ENCODE data around the gene TIPARP.
"Not testable (repeated sequence)": the region's sequence is repeated elsewhere in the genome, so short reads cannot be mapped to it uniquely, and the experiment has no call there.

Gene TIPARP

DNA sequence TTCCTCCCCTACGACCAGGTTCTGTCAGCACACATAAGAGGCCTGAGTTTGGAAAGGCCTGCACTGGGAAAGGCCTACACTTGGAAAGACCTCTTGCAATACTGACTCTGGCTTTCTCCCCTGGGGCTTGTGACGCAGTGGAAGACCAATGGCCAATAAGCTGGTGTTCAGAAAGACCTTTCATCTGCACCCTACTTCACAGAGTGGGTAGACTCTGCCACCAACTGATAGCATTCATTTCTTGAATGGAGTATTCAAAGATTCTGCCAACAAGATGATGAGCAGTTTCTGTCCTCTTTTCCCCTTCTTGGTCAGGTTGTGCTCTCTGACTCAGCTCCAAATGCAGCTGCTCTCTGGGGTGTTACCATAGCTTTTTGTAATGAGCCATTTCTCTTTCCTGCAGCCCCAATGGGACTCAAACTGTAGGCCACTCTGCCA, 48.8 kb downstream of the TIPARP start:
- Histone ChIP-seq H3K9me3 (ENCODE audit: control insufficient read depth in 1 of 2, low read length in 2 of 2) (no peaks in the 10 kb centered on the region), H3K4me1 (ENCODE audit: control insufficient read depth in 1 of 2, insufficient read depth in 2 of 2, low read length in 2 of 2) (peaks cover 0 to 24% of the 10 kb centered on the region in 2 donors), H3K27ac (ENCODE audit: low read depth, low read length) (no peak overlapping the region)

DNA sequence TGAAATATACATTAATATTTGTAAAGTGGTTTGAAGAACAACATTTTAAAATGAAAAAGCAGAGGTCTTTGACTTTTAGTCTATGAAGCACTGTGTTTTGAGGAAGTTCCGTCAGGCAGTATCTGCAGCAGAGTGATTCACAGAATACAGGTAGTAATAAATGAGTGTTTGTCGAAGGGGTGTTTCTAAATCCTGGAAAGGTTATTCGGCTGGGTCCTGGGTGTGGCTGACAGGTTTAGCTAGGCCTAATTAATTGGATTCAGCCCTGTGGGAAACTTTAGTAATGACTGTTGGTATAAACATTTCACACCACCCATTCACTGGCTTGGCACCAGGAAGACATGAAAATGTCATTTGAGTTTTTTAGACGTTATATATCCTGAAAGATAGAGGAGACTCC, 51.3 kb downstream of the TIPARP start:
- H3K9ac ChIP-seq (ENCODE audit: low read depth in 1 of 2, low read length in 2 of 2) = no peak overlapping the region
- H3K36me3 ChIP-seq (ENCODE audit: control insufficient read depth in 1 of 2, insufficient read depth in 2 of 2, low read length in 2 of 2) = no peaks in the 10 kb centered on the region
- H3K4me1 ChIP-seq (ENCODE audit: control insufficient read depth in 1 of 2, insufficient read depth in 2 of 2, low read length in 2 of 2) = peaks cover 0 to 24% of the 10 kb centered on the region in 2 donors
- no peak overlapping the region for H3K4me3 ChIP-seq (ENCODE audit: low read depth in 1 of 2, low read length in 2 of 2)
- H3K9me3 ChIP-seq (ENCODE audit: control insufficient read depth in 1 of 2, low read length in 2 of 2) = no peaks in the 10 kb centered on the region
- no peaks in the 10 kb centered on the region for H3K27me3 ChIP-seq (ENCODE audit: control insufficient read depth in 1 of 2, insufficient read depth in 2 of 2, low read length in 2 of 2)
- H3K27ac ChIP-seq (ENCODE audit: low read depth, low read length) = no peak overlapping the region

More for the DNA sequence above, 48.8 kb downstream of the TIPARP start:
- Histone ChIP-seq H3K9ac (ENCODE audit: low read depth in 1 of 2, low read length in 2 of 2) (no peak overlapping the region), H3K27me3 (ENCODE audit: control insufficient read depth in 1 of 2, insufficient read depth in 2 of 2, low read length in 2 of 2) (no peaks in the 10 kb centered on the region), H3K4me3 (ENCODE audit: low read depth in 1 of 2, low read length in 2 of 2) (no peak overlapping the region), H3K36me3 (ENCODE audit: control insufficient read depth in 1 of 2, insufficient read depth in 2 of 2, low read length in 2 of 2) (no peaks in the 10 kb centered on the region)

DNA sequence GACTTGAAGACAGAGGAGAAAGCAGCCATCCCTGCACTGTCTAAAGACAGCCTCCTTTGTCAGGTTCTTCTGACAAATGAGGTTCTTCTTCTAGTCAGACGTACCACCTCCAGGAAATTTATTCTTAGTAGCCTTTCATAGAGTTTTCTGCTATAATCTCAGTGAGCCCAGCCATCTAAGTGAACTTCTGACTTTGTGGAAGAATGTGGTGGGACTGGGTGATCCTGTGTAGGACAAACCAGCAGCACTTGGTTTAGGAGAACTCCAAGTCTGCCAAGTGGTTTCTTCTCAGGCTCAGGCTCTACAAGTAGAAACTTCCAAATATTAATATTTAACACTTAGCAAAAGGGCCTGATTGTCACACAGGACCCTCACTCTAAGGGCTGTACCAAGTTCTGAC, 52.1 kb downstream of the TIPARP start:
- Histone ChIP-seq H3K4me1 (ENCODE audit: control insufficient read depth in 1 of 2, insufficient read depth in 2 of 2, low read length in 2 of 2) (peaks cover 0 to 24% of the 10 kb centered on the region in 2 donors), H3K27ac (ENCODE audit: low read depth, low read length) (no peak overlapping the region), H3K9ac (ENCODE audit: low read depth in 1 of 2, low read length in 2 of 2) (no peak overlapping the region), H3K9me3 (ENCODE audit: control insufficient read depth in 1 of 2, low read length in 2 of 2) (no peaks in the 10 kb centered on the region), H3K36me3 (ENCODE audit: control insufficient read depth in 1 of 2, insufficient read depth in 2 of 2, low read length in 2 of 2) (no peaks in the 10 kb centered on the region), H3K4me3 (ENCODE audit: low read depth in 1 of 2, low read length in 2 of 2) (no peak overlapping the region), H3K27me3 (ENCODE audit: control insufficient read depth in 1 of 2, insufficient read depth in 2 of 2, low read length in 2 of 2) (no peaks in the 10 kb centered on the region)

DNA sequence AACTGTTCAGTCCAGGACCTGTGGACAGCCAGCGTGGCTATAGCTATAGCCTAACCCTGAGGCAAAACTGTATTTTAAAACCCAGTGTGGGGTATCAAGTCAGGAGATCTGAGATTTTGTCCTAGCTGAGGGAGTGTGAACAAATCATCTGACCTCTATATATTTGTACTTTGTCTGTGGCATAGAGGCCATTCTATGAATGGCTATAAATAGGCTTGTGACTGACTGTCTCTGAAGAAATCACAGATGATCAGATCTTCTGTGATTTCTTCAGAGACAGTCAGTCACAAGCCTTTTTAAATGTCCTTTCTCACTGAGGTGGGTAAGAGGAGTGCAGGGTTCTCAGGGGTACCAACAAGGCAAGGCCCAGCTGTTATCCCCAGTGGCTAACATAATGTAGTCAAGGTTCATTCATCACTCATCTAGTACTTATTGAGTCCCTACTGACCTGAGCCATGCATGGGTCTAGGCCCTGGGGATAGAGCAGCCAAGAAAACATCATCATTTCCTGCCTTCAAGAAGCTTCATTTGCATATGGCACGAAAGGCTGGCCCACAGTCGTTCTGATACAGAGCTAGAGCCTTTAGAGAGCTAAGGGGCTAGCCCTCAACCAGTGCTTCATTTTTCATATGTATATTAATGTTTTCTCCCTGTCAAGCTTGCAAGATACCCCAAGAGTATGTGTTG, 53.3 kb downstream of the TIPARP start:
- no peak overlapping the region for H3K27ac ChIP-seq (ENCODE audit: low read depth, low read length)
- no peaks in the 10 kb centered on the region for H3K27me3 ChIP-seq (ENCODE audit: control insufficient read depth in 1 of 2, insufficient read depth in 2 of 2, low read length in 2 of 2)
- no peak overlapping the region for H3K4me3 ChIP-seq (ENCODE audit: low read depth in 1 of 2, low read length in 2 of 2)
- no peak overlapping the region for H3K9ac ChIP-seq (ENCODE audit: low read depth in 1 of 2, low read length in 2 of 2)
- peaks cover 0 to 24% of the 10 kb centered on the region in 2 donors for H3K4me1 ChIP-seq (ENCODE audit: control insufficient read depth in 1 of 2, insufficient read depth in 2 of 2, low read length in 2 of 2)
- no peaks in the 10 kb centered on the region for H3K9me3 ChIP-seq (ENCODE audit: control insufficient read depth in 1 of 2, low read length in 2 of 2)
- no peaks in the 10 kb centered on the region for H3K36me3 ChIP-seq (ENCODE audit: control insufficient read depth in 1 of 2, insufficient read depth in 2 of 2, low read length in 2 of 2)

DNA sequence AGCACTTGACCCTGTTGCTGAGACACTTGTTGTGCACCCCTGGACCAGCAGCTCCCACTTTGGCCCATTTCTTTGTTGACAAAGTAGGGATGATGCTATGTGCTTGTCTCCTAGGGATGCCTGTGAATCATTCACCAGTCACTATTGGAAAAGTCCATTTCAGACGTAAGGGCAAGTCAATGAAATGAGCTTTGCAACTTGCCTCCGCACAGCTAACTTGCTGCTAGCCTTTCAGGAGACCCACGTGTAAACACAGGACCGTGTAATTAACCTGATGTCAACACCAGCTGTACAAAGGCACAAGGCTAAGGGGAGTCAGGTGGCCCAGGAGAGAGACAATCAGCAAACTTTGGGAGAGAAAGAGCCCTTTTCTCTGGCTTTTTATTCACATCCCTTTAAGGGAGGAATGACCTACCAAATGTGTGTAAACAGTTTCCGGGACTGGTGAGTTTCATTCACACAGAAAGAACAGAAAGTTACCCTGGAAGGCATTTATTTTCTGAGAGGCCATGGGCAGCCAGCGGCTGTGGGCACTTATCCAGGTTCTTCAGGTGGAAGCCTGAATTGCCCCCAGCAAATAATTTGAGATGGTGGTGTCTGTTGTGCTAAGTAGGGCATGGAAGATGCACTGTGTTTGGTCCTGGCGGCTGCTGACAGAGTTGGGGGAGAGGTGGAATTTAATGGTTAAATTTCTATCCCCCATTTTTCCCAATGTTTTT, 54.0 kb downstream of the TIPARP start:
- Histone ChIP-seq H3K27ac (ENCODE audit: low read depth, low read length) (no peak overlapping the region), H3K9ac (ENCODE audit: low read depth in 1 of 2, low read length in 2 of 2) (no peak overlapping the region), H3K36me3 (ENCODE audit: control insufficient read depth in 1 of 2, insufficient read depth in 2 of 2, low read length in 2 of 2) (no peaks in the 10 kb centered on the region), H3K4me1 (ENCODE audit: control insufficient read depth in 1 of 2, insufficient read depth in 2 of 2, low read length in 2 of 2) (peaks cover 0 to 21% of the 10 kb centered on the region in 2 donors), H3K9me3 (ENCODE audit: control insufficient read depth in 1 of 2, low read length in 2 of 2) (no peaks in the 10 kb centered on the region), H3K4me3 (ENCODE audit: low read depth in 1 of 2, low read length in 2 of 2) (no peak overlapping the region), H3K27me3 (ENCODE audit: control insufficient read depth in 1 of 2, insufficient read depth in 2 of 2, low read length in 2 of 2) (no peaks in the 10 kb centered on the region)

DNA sequence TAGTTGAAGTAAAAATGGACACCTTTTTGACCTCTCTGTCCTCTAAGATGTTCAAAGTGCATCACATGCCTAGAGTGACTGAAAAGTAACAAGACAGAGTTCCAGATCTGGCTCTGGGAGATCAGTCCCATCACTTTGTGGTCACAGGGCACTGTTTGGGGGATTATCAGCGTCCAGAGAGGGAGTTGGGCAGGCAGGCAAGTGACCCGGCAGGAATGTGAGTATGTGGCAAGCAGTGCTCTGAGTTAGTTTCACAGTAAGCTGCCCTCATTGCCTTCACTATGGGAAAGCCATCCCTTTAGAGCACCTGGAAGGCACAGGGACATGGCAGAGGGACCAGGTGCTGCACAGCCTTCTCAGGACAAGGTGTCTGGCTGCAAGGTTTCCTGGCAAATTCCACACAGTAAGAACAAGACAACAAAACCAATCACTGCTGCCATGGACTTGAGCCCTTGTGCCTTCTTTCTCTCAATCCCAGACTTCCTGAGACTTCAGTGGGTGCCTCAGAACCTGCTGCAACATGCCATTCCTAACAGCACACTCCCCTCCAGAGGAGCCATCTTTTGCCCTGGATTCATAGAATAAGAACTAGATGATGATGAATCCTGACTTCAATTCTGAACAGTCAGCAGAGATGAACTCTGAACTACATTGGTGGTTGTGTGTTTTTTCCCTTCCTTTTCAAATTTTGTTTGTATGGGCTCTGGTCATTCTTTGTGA, 55.2 kb downstream of the TIPARP start:
- H3K27me3 ChIP-seq (ENCODE audit: control insufficient read depth in 1 of 2, insufficient read depth in 2 of 2, low read length in 2 of 2) = no peaks in the 10 kb centered on the region
- H3K36me3 ChIP-seq (ENCODE audit: control insufficient read depth in 1 of 2, insufficient read depth in 2 of 2, low read length in 2 of 2) = no peaks in the 10 kb centered on the region
- H3K9ac ChIP-seq (ENCODE audit: low read depth in 1 of 2, low read length in 2 of 2) = no peak overlapping the region

DNA sequence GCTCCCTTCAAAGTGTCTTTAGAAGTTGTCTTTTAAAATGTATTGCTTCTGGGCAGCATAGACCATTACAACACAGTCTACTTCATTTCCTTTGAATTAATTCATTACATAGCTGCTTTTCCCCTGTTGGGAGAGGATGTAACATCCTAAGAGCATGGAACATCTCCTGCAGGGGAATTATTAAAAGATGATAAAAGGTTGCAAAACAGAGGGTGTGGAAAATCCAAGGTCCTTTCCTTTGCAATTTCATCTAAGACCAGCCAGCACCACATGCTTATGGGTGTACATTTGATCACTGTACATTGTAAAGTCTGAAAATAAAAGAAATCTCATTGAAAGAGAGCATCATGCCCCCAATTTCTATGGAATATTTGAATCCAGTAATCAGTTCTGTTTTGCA, 57.4 kb downstream of the TIPARP start:
- Histone ChIP-seq H3K27ac (ENCODE audit: low read depth, low read length) (no peak overlapping the region), H3K36me3 (ENCODE audit: control insufficient read depth in 1 of 2, insufficient read depth in 2 of 2, low read length in 2 of 2) (no peaks in the 10 kb centered on the region), H3K9me3 (ENCODE audit: control insufficient read depth in 1 of 2, low read length in 2 of 2) (no peaks in the 10 kb centered on the region), H3K27me3 (ENCODE audit: control insufficient read depth in 1 of 2, insufficient read depth in 2 of 2, low read length in 2 of 2) (no peaks in the 10 kb centered on the region), H3K4me3 (ENCODE audit: low read depth in 1 of 2, low read length in 2 of 2) (no peak overlapping the region), H3K9ac (ENCODE audit: low read depth in 1 of 2, low read length in 2 of 2) (no peak overlapping the region), H3K4me1 (ENCODE audit: control insufficient read depth in 1 of 2, insufficient read depth in 2 of 2, low read length in 2 of 2) (peaks cover 0 to 1% of the 10 kb centered on the region in 2 donors)

More for the DNA sequence above, 55.2 kb downstream of the TIPARP start:
- Histone ChIP-seq H3K9me3 (ENCODE audit: control insufficient read depth in 1 of 2, low read length in 2 of 2) (no peaks in the 10 kb centered on the region), H3K4me3 (ENCODE audit: low read depth in 1 of 2, low read length in 2 of 2) (no peak overlapping the region), H3K27ac (ENCODE audit: low read depth, low read length) (no peak overlapping the region), H3K4me1 (ENCODE audit: control insufficient read depth in 1 of 2, insufficient read depth in 2 of 2, low read length in 2 of 2) (peaks cover 0 to 21% of the 10 kb centered on the region in 2 donors)

DNA sequence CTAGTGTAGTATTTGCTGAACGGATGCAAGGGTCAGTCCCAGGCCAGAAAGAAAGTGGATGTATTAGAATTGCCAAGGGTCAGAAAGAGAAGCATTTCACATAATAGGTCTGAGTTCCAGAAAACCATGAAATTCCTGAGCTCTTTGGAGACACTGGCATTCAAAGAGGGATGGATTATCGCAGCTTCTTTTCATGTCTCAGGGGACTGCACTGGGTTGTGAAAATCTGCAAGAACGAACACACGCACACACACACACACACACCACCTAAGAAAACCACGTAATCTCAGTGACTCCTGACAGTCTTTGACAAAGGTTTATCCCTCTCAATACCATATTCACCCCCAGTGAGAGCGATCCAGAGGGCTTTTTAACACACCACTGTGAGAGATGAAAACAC, 57.9 kb downstream of the TIPARP start:
- Histone ChIP-seq H3K9me3 (ENCODE audit: control insufficient read depth in 1 of 2, low read length in 2 of 2) (no peaks in the 10 kb centered on the region), H3K27ac (ENCODE audit: low read depth, low read length) (no peak overlapping the region), H3K4me3 (ENCODE audit: low read depth in 1 of 2, low read length in 2 of 2) (no peak overlapping the region), H3K4me1 (ENCODE audit: control insufficient read depth in 1 of 2, insufficient read depth in 2 of 2, low read length in 2 of 2) (no peaks in the 10 kb centered on the region), H3K9ac (ENCODE audit: low read depth in 1 of 2, low read length in 2 of 2) (no peak overlapping the region), H3K36me3 (ENCODE audit: control insufficient read depth in 1 of 2, insufficient read depth in 2 of 2, low read length in 2 of 2) (no peaks in the 10 kb centered on the region), H3K27me3 (ENCODE audit: control insufficient read depth in 1 of 2, insufficient read depth in 2 of 2, low read length in 2 of 2) (no peaks in the 10 kb centered on the region)

DNA sequence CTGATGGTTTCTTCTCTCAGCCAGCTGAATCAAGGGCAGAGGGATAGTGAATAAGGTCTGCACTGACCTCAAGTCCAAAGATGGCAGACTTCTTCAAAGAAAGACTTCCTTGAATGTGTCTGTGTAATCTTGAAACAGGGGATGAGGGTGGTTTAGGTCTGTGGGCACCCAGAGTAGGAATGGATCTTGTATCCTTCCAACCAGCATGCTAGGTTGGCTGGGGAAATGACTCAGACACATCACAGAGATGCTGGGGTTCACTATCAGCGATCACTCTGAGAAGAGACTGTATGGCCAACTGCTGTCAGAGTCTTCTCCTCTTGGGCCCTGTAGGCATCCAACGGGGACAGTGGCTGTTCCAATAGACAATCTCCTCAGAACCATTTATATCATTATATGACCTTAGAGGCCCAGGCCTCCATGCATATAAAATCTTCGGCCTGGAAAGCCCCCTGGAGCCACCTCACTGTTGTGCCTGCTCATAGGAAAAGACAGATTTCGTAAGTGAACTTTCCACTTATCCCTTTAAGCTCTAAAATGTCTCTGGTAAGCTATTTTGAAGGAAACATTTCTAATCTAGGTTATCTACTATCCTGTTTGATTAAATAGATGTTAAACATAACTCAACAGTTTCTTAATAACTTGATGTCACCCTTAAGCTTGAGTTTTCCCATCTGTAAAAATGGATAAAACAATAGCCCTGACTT, 58.5 kb downstream of the TIPARP start:
- no peak overlapping the region for H3K9ac ChIP-seq (ENCODE audit: low read depth in 1 of 2, low read length in 2 of 2)
- no peak overlapping the region for H3K4me3 ChIP-seq (ENCODE audit: low read depth in 1 of 2, low read length in 2 of 2)
- no peaks in the 10 kb centered on the region for H3K27me3 ChIP-seq (ENCODE audit: control insufficient read depth in 1 of 2, insufficient read depth in 2 of 2, low read length in 2 of 2)
- no peaks in the 10 kb centered on the region for H3K4me1 ChIP-seq (ENCODE audit: control insufficient read depth in 1 of 2, insufficient read depth in 2 of 2, low read length in 2 of 2)
- no peaks in the 10 kb centered on the region for H3K36me3 ChIP-seq (ENCODE audit: control insufficient read depth in 1 of 2, insufficient read depth in 2 of 2, low read length in 2 of 2)
- H3K27ac ChIP-seq (ENCODE audit: low read depth, low read length) = no peak overlapping the region
- no peaks in the 10 kb centered on the region for H3K9me3 ChIP-seq (ENCODE audit: control insufficient read depth in 1 of 2, low read length in 2 of 2)

DNA sequence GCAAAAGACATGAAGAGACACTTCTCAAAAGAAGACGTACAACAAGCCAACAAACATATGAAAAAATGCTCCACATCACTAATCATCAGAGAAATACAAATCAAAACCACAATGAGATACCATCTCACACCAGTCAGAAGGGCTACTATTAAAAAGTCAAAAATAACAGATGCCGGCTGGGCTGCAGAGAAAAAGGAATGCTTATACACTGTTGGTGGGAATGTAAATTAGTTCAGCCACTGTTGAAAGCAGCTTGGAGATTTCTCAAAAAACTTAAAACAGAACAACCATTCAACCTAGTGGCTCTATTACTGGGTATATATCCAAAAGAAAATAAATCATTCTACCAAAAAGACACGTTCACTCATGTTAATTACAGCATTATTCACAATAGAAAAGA, 60.3 kb downstream of the TIPARP start:
- not testable (repeated sequence) for H3K9me3 ChIP-seq (ENCODE audit: control insufficient read depth in 1 of 2, low read length in 2 of 2); H3K4me1 ChIP-seq (ENCODE audit: control insufficient read depth in 1 of 2, insufficient read depth in 2 of 2, low read length in 2 of 2); H3K9ac ChIP-seq (ENCODE audit: low read depth in 1 of 2, low read length in 2 of 2); H3K4me3 ChIP-seq (ENCODE audit: low read depth in 1 of 2, low read length in 2 of 2); H3K27ac ChIP-seq (ENCODE audit: low read depth, low read length); H3K36me3 ChIP-seq (ENCODE audit: control insufficient read depth in 1 of 2, insufficient read depth in 2 of 2, low read length in 2 of 2); H3K27me3 ChIP-seq (ENCODE audit: control insufficient read depth in 1 of 2, insufficient read depth in 2 of 2, low read length in 2 of 2)
